Subcutaneous adipose tissue (tissue), 4 donors: Measurements from ENCODE around the gene DAB1. TPM values are rescaled to one million over a fixed set of nuclear protein-coding genes. Genes with fewer than 3 reads are reported as not detected.

Experiments used
- total RNA-seq, 4 donors: library from RNA; depleted of rRNA; stranded (reverse); fragments of >200 nt; gene quantifications; one replicate each; pipeline ENCODE4 v1.1.0, GENCODE V29; 2016
- TF ChIP-seq, protein P1 (sequence below): fragments of 450-650 bp; IDR thresholded peaks from one replicate; pipeline ENCODE4 v1.5.1; 2016; ENCODE audit warnings: low read depth, mild to moderate bottlenecking, control low read depth, antibody characterized with exemption, moderate library complexity

DAB1 gene
- total RNA-seq, 4 donors from 2014 or later: 0.22 to 0.98 (median 0.45) TPM

DNA sequence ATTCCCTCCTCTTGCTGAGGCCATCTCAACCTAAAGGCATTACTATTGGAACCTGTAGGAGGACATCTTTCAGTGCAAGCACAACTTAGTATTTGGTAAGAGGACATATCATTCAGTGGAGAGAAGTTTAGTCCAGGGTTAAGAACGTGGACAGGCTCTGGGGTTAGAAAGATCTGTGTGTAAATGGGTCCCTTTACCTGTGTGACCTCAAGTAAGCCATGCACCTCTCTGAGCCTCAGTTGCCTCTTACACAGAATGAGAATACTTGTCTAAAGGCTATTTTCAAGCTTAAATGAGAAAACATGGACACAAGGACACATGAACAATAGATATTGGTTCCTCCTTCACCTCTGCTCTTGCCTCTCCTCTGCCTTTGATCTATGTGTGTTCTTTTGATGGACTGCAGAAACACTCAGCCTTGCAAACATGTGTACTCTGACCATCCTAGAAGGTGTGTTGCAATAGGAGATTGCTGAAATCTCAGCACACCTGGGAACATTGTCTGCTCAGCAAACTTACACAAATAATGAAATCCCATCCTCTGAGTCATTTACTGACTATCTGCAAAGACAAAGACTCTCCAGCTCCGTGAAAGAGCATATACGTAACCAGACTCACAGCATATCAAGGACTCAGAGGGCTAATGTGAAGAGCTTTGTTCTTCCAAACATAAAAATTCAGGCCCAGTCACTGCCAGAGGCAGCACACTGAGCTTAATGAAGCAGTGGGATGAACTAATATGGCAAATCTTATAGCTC, 143.8 kb downstream of the DAB1 start:
- TF ChIP-seq, protein P1, sequence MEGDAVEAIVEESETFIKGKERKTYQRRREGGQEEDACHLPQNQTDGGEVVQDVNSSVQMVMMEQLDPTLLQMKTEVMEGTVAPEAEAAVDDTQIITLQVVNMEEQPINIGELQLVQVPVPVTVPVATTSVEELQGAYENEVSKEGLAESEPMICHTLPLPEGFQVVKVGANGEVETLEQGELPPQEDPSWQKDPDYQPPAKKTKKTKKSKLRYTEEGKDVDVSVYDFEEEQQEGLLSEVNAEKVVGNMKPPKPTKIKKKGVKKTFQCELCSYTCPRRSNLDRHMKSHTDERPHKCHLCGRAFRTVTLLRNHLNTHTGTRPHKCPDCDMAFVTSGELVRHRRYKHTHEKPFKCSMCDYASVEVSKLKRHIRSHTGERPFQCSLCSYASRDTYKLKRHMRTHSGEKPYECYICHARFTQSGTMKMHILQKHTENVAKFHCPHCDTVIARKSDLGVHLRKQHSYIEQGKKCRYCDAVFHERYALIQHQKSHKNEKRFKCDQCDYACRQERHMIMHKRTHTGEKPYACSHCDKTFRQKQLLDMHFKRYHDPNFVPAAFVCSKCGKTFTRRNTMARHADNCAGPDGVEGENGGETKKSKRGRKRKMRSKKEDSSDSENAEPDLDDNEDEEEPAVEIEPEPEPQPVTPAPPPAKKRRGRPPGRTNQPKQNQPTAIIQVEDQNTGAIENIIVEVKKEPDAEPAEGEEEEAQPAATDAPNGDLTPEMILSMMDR: no peak

DNA sequence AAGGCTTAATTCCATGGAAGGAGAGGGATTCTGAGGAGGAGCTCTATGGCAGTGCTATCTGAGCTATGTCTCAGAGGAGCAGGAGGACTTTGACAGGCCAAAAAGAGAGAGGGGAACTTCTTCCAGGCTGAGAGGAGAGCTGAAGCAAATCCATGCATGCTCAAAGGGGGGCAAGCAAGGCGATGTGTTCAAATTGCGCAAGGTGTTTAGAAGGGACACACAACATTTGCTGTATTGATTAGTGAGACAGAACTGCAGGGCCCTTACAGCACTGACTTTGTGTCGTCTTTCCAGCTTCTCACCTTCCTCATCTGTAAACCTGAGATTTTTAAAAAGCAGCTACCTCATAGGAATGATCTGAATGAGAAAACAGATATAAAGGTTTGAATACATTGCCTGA, 145.3 kb downstream of the DAB1 start:
- TF ChIP-seq, protein P1: no peak

DNA sequence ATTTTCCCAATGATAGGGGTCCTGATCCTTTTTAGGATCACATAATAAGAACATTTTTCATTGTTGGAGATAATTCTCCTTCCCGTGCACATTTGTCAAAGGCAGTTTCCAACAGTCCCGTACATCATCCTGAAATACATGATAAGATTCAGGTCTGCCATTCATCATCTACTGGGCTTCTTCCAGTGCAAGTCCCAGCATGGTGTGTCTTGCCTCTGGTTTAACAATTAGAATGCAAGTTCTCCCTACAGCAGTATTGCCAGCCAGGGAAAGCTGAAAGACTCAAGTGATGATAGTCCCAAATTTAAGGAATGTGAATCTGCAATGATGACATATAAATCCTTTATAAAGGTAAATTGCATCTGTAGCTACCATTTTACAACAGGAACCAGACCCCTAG, 146.2 kb downstream of the DAB1 start:
- TF ChIP-seq, protein P1: no peak

DNA sequence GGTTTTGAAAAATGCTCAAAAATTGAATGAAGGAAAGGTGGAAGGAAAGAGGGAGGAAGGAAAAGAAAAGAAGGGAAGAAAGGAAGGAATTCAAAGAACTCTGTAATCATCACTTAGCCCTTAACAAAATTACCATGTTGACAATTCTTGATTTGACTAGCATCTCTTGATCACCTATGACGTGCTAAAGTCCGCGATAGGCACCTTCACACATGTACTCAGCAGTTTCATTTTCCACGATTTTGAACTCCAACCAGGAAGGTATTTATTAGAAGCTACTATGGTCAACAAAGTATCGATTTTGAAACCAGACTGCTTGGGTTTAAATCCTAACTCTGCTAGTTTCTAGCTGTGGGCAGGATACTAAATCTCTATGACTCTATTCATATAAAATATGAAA, 146.9 kb downstream of the DAB1 start:
- TF ChIP-seq, protein P1: no peak

DNA sequence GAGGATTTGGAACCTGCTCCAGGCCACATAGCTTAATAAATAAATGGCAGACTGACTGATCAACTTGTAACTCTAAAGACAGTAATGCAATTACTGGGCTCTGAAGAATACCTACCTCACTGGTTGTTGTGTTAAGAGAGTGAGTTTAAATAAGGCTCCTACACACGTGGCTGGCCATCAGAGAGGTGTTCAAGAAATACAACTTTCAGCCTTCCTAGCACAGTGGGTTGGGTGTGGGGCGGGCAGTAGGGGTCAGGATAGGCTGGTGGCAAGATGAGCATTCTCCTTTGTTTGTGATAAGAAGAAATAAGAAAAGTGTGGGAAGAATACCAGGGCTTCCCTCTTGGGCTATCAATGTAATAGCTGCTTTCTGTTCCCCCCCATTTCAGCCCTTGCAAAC, 151.3 kb downstream of the DAB1 start:
- TF ChIP-seq, protein P1: no peak

DNA sequence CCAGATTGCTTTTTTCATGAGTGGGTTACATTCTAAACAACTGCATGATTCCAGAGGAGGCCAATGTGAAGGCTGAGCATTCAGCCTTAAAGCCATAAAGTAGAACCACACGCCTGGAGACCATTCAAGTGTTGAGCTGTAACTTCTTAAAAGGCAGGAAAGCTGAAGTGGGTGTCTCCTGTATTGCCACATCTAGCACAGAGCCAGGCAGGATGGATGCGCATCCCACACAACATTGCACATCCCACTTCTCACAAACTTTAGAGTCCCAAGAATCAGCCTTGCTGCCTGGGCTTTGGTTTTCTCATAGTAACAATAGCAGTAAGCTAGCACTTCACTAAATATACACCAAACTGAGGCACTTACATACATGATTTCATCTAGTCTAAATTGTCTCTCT, 151.7 kb downstream of the DAB1 start:
- TF ChIP-seq, protein P1: no peak

DNA sequence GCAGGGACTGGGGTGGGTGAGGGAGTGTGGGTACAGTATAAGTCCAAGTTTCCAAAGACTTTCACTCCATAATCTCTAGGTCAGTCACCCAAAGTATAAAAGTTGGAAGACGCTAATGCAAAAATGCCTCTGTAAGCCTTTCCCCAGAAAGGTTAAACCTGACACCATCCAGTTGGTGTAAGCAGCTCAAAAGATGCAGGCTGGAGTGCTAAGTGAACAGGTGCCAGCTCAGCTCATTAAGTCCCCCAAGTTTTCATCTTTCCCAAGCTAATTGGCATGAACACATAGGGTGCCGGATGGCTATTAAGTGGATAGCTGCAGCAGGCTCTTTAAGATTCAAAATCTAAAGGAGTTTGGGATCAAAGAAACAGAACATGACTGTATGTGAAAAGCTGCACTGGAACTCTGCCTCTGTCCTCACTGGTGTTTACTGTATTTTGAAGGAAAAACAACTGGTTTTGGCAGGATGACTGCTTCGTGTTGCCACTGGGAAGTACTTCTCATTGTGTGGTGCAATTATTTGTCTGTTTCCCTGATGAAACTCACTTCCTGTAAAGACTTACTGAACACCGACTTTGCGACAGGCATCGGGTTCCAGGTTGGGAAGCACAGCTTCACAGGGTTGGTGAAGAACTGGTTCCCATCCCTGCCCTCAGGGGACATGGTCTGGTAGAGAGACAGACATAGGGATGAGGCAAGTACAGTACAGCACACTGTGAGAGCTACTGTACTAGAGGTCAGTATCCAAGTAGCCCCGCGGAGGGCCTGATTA, 152.7 kb downstream of the DAB1 start:
- TF ChIP-seq, protein P1: no peak
